COLO668 (cell line): ENCODE measurements around the gene IL23R.
A peak's percentile ranks its signal among the peaks of the same experiment; 100 is the strongest.
"Not testable (repeated sequence)": the region's sequence is repeated elsewhere in the genome, so short reads cannot be mapped to it uniquely, and the experiment has no call there.

Experiments used
- DNase-seq: peaks from one replicate; lab custom pipeline; 2025; ENCODE audit not compliant: unreplicated experiment; lab: John Stamatoyannopoulos, UW

Gene IL23R, protein sequence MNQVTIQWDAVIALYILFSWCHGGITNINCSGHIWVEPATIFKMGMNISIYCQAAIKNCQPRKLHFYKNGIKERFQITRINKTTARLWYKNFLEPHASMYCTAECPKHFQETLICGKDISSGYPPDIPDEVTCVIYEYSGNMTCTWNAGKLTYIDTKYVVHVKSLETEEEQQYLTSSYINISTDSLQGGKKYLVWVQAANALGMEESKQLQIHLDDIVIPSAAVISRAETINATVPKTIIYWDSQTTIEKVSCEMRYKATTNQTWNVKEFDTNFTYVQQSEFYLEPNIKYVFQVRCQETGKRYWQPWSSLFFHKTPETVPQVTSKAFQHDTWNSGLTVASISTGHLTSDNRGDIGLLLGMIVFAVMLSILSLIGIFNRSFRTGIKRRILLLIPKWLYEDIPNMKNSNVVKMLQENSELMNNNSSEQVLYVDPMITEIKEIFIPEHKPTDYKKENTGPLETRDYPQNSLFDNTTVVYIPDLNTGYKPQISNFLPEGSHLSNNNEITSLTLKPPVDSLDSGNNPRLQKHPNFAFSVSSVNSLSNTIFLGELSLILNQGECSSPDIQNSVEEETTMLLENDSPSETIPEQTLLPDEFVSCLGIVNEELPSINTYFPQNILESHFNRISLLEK

DNA sequence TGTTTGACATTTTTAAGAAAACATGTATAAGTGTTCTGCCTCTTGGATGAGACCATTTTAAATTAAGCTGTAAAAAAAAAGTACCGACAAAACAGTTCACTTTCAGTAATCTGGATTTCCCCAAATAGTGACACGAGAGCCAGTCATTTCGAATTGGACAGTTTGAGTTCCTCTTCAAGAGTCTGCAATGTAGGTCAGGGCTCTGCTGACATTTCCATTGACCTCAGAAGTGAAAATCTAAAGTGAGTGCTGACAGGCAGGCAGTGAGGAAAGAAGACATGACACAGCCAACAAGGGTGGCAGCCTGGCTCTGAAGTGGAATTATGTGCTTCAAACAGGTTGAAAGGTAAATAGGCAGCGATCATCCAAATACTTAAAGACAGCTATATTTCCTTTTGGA lies at the start of gene IL23R:
IL23R (plus strand) TSS at position 259 of the 400 bp plus-strand sequence. CDS start 1,667 bp downstream, outside the sequence.
- no peak for DNase-seq

DNA sequence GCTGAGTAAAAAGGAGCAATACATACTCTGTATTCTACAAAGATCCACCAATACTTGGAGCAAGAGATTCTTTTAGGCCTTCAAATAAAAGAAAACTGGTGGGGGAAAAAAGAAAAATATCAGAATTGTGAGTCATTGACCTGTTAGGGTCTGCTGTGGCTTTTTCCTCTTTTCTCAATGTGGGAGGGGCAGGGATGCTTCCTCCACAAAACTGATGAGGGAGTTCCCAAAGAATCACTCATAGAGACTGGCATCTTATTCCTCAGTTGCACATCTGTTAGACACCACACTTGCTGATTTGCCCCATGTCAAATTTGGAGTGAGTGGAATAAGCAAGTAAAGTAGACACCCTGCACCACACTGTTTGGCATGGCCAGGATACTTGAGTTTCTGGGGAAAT lies 48.1 kb upstream of the IL23R start:
- no peak for DNase-seq

DNA sequence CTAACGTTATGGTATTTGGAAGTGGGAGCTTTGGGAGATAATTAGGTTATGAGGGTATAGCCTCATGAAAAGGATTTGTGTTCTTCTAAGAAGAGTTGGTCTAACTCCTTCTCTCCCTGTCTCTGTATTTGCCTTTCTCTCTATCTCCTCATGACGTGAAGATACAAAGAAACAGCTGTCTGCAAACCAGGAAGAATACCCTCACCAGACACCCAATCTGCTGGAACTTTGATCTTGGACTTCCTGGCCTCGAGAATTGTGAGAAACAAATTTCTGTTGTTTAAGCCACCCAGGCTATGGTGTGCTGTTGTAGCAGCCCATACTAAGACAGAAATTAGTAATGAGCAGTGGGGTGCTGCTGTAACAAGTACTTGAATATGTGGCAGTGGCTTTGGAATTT lies 47.6 kb upstream of the IL23R start:
- no peak for DNase-seq

DNA sequence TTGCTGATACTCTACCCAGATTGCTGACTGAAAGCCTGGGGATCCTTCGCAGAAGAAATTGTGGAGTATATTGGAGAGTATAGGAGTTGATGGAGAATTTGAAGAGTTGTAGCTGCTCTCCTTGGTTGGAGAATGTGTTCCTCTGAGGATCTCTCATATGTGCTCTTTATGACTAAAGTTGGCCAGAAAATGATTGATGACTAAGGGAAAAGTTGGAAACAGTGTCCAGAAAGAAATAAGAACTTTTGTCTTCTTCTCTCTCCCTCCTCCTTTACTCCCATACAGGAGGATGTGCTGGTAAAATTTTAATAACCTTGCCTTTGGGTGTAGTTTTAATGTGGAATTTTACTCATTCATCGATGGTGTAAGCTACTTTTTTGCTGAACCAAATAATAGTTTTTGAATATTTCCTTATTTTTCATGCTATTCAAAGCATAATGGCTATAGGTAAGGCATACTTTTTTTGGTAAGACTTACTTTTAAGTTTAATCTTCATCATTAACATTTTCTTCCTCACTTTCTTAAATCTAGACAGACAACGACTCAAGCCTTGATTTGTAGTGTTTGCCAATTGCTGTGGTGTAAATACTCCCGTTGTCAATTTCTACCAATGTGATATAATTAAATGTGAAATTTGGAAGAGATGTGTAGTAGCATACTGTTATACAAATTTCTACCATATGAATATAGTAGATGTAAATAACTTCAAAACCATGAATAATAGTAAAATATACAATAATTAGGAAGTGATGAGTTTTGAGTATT lies 45.2 kb upstream of the IL23R start:
- no peak for DNase-seq

DNA sequence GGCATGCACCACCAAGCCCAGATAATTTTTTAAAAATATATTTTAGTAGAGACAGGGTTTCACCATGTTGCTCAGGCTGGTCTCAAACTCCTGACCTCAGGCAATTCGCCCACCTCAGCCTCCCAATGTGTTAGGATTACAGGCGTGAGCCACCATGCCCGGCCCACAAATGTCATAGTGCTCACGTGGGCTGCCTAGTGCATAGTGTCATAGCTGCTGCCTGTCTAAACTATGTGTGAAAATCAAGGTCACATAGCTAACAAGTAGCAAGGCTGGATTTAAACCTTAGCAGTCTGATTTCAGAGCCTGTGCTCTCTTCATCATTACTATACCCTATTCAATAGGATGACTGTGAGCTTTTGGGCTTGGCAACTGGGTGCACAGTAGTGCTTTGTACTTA lies 41.8 kb upstream of the IL23R start:
- DNase-seq: no peak

DNA sequence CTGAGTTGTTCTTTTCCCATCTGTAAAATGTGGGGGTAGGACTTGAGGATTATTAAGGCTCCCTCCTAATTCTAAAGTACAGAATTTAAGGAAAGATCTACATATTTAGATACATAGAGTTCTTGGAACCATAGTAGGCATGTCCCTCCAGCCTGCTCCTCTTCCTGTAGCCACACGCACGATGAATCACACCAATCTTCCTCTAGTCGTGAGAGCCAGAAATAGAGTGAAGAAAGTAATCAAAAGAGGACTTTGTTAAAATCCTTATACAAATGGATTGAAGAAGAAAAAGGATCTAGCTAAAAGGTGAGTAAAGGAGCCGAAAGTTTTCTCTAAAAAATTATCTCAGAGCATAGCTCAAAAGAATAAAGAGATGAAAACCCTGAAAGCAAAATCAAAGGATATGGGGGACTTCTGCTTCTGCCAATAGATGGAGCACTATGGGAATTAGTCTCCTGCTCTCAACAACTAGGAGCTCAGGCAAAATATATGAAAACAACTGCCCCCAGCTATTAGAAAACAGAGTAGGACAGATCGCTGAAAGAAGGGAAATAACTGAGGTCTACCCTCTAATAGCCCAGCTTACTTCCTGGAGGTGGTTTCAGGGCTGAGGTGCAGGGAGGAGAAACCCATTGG lies 40.0 kb upstream of the IL23R start:
- DNase-seq: no peak

DNA sequence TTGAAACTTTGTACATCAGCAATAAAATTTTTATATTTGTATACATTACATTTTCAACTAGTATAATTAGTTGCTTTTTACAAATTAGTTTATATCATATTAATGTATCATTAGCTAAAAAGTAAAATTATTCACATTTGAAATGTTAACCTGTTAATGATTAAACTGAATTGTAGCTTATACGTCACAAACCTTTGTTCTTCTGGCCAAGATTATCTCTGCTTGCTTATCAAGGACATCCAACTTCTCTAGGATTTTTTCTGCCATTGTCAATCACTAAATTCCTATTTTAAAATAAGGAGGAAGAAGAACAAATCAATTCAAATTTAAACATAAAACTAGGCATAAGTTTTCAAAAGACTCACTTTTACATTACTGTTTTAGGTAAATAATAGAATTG lies 39.3 kb upstream of the IL23R start:
- no peak for DNase-seq

DNA sequence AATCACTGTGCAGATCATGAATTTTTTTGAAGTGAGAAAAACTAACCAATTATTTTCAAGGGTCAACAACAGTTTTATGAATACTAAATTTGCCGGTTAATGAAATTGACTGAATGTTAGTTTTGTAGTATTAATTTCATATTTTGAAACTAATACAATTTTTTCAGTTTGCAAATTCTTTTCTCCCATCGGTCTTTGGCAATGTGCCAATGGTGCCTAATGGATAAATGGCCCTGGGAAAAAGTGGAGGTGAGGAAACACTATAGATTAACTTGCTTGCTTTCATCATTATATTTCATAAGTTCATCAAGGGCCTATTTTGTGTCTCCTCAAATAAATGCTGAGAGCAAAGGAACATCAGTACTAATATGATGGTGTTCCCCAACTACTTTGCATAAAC lies 35.6 kb upstream of the IL23R start:
- DNase-seq: no peak

DNA sequence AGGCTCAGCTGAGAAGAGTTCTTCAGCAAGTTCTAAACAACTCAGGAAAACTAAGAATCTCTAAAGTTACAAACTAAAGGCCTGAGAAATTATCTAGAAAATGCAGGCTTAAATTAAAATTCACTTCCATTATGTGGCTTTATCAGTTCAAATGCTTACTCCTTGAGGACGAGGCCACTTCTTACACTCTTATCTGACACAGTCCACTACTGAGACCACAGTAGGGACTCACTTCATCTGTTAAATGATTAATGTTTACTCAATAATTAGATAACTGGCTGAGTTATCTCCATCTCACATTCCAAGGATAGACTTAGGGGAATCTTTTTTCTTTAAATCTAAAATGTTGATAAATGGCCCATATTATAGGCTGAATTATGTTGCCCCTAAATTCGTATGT lies 33.1 kb upstream of the IL23R start:
- no peak for DNase-seq

DNA sequence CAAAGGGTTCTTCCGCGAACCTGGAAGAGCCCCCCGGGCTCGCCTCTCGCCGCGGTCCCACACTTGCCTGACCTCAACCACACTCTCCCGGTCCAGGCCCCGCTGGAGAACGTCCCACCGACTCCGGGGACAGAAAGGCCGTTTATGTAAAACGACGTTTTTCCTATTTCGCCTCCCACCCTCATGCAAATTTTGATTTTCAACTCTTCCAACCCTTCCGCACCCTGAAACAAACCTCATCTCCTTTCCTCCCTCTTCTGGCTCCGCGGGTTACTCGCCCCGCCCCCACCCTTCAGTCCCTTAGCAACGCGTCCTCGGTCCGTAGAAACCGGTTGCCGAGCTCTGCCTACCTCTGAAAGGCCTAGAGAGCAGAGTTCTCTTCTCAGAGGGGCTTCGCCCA lies 31.6 kb upstream of the IL23R start, which contains the start of gene C1orf141:
C1orf141 (minus strand) TSS at position 276 of the 400 bp plus-strand sequence. CDS start 7,730 bp downstream, outside the sequence.
- no peak for DNase-seq

DNA sequence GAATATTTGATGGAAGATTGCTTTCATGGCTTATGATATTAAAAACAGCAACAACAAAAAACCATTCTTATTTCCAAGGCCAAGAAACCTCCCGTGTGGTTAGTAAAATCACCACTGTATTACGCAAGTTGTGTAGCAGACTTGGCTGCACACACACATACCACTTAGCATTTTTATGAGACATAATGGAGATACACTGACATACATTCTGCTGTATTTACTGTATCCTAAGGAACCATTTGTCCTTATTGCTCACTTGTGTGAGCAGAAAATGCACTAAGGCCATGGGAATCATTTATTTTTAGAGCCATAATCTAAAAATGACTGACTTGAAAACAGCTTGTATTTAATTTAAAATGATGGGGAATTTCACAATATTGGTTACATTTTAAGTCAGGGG lies 30.9 kb upstream of the IL23R start:
- no peak for DNase-seq

DNA sequence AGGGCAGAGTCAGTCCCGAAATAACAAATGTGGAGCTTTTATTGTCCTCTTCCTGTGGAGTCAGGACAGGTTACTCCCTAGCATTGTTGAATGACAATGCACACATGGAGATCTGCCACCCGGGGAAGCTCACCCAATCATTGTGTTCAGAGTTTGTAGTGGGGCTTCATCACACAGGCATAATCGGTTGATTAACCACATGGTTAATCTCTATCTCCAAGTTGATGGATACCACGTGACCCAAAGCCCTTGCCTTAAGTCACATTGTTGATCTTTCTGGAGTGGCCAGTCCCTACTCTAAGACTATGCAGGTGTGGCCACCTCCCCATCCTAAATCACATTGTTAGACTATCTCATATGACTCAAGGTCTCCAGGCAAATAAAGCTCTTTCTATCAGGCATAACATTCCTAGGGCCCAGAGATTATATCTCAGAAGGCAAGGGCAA lies 28.9 kb upstream of the IL23R start:
- no peak for DNase-seq

DNA sequence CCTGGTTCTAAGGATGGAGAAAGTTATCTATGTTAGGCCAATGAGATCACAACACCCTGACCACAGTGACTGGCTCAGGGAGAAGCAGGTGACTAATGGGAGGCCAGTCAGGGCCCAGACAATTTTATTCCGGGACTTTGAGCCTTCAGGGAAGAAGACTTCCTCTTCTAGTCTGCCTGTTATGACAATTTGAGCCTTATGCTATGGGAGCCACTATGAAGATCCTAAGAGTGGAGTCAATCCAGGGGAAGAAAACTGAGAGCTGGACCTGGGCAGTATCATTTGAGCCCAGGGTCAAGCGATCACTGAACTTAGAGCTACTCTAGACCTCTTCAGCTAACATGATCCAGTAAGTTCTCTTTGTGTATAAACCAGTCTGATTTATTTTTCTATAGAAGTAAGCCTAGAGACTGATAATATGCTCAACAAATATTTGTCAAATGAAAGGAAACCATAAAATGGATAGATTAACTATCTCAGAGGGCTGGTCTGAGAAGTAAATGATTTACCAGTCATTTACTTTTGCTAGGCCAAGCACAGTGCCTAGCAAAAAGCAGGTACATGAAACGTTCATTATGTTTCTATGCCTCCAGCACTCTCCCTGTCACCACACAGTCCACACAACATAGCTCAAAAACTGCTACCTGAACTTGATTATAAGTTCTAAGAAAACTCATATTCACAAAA lies 27.3 kb upstream of the IL23R start:
- DNase-seq: peak; percentile 52

DNA sequence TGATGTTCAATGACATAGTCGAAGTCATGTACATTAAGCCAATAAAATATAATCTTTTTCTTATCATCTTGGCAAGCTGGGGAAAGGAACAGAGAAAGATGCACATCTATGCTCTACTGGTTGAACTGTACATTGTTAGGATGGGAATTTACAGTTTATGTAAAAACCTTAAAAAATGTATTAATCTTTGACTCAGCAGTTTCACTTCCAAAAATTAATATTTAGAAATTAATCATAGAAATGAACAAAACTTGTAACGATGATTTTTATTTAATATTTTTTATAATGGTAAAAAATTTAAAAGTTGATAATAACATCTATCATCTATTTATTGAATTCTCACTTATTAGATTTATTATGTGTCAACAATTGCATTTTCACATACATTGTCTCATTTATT lies 25.8 kb upstream of the IL23R start:
- DNase-seq: no peak

DNA sequence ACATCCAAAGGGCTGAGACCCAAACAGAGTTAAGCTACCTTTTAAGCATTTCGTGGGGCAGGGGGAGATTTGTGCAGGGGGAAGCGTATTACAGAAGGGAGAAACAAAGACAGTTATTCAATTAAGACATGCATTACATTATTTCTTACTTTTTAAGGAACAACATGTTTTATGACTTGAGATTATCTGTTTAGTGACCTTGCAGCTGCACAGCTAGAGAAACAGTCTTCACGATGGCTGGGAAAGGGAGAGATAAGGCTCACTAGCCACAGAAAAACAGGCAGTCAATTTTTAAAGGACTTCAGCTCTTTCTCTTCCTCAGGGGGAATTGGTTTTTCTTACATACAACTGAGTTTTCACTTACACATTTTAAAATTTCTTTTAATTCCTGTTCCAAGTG lies 24.4 kb upstream of the IL23R start:
- DNase-seq: not testable (repeated sequence)

DNA sequence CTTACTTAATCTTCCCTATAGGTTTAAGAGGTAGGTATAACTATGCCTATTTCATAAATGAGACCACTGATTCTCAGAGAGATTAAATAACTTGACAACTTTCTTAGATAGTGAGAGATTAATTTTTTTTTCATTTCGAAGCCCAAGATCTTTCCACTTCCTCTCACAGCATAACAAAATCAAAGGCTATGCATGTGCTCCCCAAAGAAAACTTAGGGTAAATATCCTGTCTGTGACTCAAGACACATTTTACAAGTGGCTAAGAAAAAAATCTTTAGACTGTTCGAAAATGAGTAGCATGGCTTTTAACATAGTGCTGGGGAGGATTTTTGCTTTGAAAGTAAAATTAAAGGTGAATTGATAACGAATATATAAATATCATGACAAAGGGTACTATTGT lies 23.3 kb upstream of the IL23R start:
- DNase-seq: no peak

DNA sequence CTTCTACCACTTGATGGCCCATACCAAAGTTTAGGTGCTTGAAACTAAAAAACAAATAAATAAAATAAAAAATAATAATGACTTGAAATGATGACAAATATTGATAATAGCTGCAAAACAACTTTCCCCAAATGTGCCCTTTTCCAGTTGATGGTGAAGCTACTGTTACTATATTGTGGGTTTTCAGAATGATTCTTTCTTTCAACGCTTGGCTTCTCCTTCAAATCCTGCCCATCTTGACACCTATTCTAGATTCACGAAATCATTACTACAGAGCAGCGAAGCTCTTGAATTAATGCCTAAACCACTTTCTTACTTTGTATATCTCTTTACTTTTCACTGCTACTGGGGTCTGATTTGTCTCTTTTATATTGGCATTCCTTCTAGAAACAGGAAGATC lies 22.3 kb upstream of the IL23R start:
- DNase-seq: no peak

DNA sequence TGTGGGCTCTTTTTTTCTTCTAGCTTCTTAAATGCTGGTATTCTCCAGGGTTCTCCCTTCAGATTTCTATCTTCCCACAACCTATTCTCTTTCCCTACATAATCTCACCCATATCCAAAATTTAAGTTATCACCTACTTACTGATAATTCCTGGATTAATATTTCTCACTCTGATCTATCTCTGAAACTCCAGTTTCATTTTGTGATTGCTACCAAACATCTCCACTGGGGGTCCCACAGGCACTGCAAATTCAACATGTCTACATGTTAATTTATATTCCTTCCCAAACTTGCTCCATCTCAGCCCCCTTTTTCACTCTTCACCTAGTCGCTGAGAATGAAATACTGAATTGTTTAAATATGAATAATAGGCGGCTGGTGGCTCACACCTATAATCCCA lies 21.6 kb upstream of the IL23R start:
- no peak for DNase-seq

DNA sequence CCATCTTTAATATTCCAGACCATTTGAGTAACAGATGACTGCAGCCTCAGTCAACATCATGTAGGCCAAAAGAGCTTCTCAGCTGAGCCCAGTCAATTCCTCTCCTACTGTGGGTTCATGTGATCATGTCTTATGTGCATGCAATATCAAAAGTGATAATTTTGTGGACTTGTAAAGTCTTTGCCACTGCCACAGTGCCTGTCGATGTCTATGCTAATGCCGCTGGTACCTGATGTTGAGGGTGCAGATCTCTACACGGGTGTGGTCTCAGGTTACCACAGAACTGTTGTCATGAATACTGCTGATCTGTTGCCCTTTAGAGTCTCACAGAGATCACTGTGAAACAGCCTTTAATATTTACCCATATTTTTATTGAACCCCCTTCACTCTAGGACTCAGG lies 20.2 kb upstream of the IL23R start:
- DNase-seq: no peak

DNA sequence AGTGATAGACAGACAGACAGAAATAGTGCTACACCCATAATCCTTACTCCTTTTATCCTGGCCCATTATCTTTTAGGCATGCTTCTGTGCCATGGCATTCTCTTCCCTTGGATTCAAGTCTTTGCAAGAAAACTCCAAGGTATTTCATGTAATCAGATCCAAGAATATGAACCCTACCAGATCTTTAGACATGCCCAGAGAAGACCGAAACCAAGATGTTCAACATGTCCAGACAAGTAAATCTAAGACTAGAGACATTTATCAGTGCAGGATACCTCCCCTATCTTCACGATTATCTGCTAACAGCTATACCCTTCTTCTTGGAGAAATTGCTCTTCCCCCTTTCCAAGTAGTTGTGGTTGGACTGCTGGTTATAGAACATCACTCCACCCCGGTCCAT lies 19.7 kb upstream of the IL23R start:
- DNase-seq: no peak

DNA sequence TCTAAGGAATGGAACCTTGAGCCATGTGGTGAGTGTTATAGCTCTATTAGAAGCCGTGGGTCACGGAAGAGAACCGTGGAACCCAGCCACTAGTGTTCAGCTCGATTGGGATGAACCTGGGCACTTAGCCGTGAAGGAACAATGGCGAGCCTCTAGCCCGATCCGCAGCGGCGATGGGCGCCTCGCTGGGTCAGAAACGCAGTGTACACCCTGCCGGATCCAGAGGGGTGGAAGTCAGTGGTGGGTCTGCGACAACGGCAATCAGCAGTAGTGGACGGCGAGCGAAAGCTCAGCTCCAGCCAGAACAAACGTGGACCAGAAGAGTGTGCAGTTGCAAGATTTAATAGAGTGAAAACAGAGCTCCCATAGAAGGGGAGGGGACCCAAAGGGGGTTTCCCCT lies 18.3 kb upstream of the IL23R start:
- DNase-seq: not testable (repeated sequence)
